NCI-H2029 (cell line): ENCODE data around the gene TMBIM4.

Experiments
- DNase-seq: peaks from one replicate; lab custom pipeline; 2025; lab: John Stamatoyannopoulos, UW

Gene TMBIM4

DNA sequence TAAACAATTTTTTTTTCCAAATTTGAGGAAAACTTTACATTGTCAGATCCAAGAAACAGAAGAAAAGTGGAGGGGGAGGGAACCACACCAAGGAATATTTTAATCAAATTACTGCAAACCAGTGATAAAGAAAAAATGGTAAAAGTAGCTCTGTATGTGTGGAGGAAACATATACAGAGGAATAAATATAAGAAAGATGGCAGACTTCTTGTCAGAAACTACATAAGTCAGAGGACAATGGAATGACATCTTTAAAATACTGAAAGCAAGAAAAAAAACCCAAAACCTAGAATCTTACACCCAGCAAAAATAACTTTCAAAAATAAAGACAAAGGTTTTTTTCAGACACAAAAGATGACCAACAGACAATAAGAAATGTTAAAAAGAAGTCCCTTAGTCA, 29.1 kb downstream of the TMBIM4 start:
- DNase-seq, result no peak

DNA sequence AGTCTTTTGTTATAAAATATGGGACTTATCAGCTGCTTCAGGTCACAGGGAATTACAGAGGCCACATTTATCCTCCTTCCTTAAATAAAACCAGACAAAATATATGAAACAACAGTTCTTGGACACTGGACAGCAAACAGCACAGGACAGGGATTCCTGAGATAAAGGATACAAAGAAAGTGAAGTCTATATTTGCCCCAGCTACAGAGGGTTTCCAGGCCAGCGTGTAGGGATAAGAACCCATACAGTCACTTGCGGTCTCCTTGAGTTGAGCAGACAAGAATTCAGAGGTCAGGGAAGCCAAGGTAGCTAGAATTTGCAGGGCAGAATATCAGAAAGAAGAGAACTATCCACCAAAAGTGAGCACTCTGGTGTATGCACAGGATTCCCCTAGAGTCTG, 30.5 kb downstream of the TMBIM4 start:
- no peak for DNase-seq

DNA sequence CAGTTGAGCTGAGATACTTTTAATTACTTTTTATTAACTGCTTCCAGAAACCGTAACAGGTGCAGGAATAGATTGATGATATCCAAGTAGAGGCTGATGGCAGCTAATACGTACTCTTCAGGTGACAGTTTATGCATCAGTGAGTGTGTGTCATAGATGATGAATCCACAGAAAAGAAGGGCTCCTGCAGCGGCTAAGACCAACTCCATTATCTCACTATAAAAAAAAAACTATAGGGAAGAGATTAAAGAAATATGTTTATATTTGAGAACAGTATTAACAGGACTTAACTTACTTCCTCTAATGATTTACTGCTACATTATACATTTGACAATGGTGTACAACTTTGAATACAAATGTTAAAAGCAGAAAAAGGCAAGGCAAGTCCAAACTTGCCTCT, 31.9 kb downstream of the TMBIM4 start:
- DNase-seq, result no peak

DNA sequence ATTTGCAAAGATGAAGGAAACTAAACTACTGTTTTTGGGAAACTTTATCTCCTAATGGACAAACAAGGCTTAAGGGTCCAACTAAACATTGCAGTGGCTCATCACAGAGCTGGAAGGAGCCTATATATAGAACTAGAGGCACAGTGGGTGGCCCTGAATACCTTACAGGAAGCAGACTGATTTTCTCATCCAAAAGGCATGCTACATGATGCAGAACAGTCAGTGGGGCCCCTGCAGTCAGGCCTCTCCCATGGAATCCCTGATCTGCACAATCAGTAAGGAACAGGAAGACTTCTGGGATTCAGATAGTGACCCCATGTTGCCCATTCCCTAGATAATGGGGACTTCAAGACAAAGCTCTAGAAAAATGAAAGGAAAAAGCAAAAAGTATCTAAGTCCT, 37.4 kb downstream of the TMBIM4 start:
- DNase-seq, result no peak

DNA sequence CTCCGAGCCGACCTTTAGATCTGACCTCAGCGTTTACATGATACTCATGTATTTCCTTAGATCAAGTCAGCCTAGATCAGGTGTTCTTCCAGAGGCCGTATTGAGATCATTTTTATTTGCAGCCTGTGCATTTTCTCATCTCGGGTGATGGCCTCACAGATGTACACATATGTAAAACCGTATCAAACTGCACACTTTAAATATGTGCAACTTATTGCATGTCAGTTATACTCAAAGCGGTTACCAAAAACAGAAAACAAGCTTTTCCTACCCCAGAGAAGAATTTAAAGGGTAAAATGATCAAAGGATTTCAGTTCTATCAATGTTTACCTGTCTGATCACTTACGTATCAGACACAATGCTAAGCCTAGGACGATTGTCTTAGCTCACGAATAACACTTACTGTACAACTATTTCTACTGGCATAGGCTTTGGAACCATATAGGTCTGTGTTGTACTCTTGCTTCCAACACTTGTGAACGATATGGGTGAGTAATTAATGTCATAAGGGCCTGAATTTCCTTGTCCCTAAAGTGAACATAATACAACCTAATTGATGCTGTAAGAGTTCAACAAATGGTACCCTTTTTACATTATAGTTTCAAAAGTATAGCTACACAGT, 38.6 kb downstream of the TMBIM4 start:
- DNase-seq, result no peak

DNA sequence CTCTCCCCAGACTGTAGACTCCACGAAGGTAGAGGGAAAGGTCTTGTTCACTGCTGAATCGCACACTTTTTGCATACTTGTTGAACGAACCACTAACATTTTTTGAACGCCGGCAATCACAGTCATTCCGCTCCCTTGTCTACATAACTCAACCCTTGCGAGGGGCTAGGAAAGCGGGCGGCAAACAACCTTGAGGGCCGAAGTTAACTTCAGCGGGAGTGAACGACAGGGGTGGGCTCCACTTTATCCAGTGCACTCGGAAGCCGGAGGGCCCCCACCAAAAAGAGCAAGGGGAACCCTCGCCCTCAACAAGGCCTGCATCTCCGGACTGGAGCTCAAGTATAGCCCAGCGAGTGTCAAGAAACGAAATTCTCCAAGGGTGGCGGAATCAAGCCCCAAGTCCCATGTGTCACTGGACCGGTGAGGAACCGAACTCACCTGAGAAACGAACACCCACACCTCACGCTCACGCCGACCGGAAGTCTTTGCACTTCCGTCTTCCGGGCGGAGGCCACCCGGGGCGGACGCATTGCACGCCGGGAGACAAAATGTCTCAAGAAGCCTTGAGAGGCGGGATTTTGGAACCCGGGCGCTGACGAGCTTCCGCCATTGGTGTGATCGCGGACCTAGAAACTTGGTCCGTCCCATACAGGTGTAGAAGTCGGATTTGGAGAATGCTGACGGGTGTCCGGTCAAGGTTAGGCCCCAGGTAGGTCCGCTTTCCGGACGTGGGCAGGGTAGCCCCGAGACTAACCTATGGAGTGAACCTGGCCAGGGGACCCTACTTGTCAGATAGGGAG, 39.3 kb downstream of the TMBIM4 start, which contains the start of gene LLPH:
Gene LLPH, minus strand, starts transcription at position 484 of the 800 bp plus-strand sequence. CDS start 1,644 bp downstream, outside the sequence.
- DNase-seq, result peak; percentile 83

DNA sequence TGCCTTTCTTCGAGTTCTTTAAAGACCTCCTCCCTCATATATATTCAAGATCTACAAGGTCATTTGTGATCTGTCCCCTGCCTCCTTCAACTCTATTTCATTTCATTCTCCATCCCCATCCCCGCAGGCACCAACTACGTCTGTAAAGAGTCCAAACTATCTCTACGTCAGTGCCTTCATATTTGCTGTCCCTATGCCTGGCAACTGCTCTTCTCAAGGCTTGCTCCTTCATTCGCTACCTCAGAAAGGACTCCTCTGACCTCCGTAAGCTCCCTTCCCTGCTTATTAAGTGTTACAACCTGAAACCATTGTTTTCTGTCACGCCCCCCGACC, 39.9 kb downstream of the TMBIM4 start:
- DNase-seq, result peak; percentile 8

DNA sequence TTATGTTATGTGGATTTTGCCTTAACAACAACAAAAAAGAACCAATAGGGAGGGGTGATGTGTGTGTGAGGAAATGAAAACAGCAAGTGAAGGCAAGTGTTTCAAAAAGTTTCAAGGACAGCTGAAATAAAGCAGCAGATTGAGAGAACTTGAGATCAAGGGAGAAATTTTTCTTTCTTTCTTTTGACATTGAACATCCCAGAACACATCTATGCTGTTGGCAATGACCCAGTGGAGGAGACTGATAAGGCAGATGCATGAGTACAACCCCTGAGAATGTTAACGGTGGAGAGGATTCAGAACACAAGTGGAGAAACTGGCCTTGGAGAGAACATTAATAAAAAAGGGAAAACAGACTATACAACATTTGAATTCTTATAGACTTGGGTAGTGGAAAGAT, 42.1 kb downstream of the TMBIM4 start:
- DNase-seq, result no peak

DNA sequence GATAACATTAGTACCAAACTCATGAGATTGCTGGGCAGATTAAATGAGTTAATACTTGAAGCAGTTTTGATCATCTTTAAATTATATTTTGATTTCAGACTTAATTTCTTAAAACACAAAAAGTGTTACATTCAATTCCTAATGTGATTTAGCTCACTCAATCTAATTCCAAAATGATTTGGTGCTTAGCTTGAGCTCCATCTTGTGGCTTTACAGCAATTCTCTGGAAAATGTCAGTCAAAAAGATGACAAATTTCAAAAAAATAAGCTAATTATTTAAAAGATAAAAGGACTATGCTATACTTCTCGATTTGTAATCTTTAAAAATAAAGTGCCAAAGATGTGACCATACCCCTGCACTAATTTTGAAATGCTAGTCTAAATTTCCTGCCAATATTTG, 49.3 kb downstream of the TMBIM4 start:
- no peak for DNase-seq

DNA sequence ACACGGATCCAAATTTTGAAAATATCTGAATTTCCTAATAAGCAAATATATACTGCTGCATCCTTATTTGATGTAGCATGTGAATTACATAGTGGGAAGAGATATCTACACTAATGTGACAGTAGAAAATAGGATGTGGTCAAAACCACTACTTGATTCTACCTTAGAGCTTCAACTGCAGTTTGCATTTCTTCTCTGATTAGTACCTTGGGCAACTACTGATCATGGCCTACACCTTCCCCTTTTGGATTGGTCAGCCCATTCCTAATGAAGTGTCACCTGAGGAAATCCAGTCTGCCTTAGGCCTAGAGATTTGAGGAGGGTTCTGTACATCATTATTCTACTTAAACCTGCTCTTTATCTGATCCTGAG, 49.9 kb downstream of the TMBIM4 start:
- DNase-seq, result no peak

DNA sequence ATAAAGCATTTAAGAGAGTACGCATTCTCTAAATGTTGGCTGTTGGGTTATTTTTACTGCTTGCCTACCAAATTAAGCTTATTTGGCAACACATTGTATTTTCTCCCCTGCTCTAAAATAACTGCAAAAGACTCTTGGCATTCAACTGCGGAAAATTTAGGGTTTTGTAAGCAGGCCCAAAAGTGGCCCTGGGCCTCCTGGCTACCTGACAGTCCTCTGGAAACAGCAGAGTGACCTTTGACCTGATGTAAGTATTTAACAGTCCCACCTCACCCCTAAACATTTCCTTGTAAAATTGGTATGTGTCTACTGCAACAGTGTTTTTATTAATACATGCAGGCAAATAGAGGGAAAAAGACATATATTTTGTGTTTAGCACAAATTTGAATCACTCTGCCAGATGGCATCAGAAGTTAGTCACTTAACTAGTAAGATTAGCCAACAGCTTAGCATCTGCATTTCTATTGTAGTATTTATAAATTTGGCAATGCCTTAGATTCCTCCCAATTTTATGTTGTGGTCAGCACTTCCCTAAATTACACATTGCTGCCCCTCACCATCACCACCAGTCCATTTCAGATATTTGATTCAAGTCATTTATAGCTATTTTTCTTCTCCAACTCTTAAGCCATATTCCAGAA, 50.4 kb downstream of the TMBIM4 start:
- no peak for DNase-seq

DNA sequence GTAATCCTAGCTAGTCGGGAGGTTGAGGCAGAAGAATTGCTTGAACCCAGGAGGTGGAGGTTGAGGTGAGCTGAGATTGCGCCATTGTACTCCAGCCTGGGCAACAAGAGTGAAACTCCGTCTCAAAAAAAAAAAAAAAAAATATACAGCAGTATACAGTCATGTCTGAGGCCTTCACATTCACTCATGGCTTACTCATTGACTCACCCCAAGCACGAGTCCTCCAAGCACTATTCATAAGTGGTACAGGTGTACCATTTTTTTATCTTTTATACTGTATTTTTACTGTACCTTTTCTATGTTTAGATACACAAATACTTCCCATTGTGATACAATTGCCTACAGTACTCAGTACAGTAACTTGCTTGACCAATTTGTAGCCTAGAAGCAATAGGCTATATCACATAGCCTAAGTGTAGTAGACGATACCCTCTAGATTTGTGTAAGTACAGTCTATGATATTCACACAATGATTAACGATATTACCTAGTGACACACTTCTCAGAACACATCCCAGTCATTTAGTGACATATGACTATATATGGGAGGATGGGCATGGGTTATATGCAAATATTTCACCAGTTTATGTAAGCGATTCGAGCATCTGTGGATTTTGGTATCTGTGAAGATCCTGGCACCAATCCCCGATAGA, 51.4 kb downstream of the TMBIM4 start:
- DNase-seq, result no peak

DNA sequence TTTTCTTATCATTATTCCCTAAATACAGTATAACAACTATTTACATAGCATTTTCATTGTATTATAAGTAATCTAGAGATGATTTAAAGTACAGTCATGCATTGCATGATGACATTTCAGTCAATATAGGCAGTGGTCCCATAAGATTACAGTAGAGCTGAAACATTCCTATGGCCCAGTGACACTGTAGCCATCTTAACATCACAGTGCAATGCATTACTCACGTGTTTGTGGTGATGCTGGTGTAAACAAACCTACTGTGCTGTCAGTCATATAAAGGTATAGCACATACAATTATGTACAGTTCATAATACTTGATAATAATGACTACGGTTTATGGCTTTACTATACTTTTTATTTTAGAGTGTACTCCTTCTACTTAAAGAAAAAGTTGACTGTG, 52.6 kb downstream of the TMBIM4 start:
- DNase-seq, result no peak

DNA sequence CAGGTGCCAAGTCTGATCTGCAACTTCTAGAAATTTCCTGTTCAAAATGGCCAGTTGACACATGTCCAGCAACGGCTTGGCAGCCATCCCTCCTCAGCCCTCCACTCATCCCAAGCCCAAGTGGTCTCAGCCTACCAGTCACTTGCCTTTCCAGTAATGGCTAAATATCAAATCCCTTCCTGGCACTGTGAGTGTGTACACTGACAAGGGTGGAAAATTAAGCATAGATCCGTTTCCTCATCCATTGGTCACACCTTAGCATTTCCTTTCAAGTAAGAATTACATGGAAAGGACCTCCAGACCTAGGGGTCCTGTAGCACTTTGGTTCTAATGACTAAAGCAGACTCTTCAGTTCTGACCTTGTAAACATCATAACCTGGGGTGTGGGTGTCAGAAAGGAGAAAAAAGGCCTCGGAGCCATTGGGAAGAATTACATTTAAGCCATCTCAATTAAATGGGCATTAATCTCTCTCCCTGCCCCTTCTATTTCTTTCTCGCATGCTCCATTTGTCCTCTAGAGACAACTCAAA, 54.7 kb downstream of the TMBIM4 start:
- peak; percentile 20 for DNase-seq

DNA sequence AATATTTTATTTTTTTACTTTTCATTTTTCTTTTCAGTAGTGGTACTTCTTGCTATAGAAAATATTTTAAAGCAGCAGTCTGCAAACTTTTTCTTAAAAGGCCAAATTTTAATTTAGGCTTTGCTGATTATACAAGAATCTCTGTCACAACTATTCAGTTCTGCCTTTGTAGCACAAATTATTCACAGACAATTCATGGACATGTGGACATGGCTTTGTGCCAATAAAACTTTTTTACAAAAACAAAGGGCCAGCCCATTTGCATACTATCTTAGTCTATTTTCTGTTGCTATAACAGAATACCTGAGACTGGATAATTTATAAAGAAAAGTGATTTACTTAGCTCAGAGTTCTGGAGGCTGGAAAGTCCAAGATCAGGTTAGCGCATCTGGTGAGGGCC, 56.3 kb downstream of the TMBIM4 start:
- no peak for DNase-seq

DNA sequence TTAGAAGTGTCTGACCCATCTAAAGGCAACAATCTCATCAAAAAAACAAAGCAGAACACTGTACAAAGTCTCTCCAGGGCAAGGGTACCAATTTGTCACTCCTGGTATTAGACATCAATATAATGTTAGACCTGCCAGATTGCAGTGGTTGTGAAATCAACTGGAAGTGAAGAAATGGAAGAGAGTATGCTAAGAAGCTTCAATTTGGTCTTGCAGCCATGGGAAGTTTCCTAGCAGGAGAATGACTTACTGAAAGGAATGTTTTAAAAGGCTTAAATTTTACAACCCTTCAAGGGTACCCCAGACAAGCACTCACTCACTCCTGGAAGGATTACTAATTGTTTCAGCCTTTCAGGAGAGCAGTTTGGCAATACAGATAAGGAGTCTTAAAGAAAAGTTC, 58.2 kb downstream of the TMBIM4 start:
- DNase-seq, result no peak

DNA sequence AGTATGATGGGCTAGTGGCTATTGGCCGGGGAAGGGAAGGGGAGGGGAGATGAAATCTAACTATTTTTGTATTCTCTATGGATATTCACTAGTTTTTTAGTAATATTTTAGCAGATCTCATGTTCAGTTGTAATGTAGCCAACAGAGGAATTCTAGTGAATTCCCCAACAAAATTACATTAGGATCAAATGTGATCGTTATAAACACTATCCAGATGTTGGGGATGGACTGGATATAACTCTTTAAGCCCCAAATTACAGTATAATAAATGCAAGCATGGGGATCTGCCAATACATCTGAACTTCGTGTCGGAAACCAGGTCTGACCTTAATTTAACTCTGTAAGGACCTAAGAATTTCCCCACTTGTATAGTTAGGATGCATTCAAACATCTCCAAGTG, 60.7 kb downstream of the TMBIM4 start:
- DNase-seq, result no peak

DNA sequence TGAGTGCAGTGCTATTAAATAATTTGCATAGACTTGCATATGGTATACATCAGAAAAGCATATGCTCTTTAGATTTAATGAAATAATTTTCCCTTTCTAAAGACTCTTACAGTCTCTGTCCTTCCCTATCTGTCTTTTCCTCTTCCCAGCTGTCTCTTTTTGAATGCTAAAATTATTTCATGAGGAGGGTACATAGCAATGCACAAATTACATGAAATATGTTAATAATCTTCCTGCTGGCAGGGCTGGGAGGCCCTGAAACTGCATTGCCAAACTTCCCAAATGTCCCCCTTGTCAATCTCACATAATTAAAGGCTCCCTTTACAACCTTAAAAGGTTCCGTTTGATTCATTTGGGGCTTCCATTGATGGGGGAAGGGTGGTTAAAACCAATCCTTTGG, 61.4 kb downstream of the TMBIM4 start:
- DNase-seq, result no peak

DNA sequence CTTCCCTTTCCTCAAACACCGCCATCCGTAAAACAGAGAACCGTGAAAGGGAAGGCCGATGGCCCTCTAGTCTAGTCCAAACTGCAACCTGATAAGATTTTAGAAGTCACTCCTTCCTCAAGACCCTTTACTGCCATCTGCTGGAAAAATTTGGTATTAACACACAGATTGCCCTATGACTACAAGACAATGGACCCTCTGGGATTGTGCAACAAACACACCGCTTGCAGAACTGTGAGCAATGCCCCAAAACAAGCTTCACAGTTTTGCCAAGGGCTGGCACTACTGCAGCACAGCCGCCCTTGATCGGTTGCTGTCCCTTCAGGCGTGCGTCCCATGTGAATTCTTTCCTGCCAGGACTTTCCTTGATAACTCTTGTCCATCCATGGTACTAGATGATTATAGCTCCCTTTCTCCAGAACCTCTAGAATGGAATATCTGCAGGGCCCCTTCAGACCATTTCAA, 62.3 kb downstream of the TMBIM4 start:
- DNase-seq, result peak; percentile 85

DNA sequence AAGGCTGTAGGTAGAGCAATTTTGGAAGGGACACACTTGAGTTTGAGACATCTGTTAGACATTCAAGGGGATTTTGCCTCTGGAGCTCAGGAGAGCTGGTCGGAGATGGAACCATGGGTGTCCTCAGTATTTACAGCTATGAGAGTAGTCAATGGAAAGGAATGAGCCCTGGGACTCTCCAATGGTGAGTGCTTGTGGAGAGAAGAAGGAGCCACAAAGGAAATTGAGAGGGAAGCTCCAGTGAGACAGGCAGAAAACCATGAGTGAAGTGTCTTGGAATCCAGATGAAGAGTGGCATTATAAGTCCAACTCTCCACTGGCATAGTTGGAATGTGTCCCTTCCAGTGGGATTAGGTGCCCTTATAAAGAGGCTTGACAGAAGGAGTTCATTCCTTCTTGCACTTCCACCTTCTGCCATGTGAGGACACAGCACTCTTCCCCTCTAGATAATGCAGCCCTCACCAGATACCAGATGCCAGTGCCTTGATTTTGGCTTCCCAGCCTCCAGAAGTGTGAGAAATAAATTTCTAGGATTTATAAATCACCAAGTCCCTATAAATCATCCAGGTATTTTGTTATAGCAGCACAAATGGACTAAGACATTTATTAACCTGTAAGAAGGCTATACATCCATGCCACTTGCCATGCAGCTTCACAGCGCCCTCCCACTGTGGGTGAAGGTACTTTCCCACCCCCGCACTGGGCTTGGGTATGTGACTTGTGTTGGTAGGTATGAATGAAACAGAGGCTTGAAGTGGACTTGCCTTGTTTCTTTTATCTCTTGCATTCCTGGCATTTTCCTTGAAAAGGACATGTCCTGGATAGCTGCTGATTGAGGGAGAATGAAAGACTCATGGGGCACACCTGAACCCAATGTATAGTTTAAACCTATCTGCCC, 66.5 kb downstream of the TMBIM4 start:
- DNase-seq, result no peak

DNA sequence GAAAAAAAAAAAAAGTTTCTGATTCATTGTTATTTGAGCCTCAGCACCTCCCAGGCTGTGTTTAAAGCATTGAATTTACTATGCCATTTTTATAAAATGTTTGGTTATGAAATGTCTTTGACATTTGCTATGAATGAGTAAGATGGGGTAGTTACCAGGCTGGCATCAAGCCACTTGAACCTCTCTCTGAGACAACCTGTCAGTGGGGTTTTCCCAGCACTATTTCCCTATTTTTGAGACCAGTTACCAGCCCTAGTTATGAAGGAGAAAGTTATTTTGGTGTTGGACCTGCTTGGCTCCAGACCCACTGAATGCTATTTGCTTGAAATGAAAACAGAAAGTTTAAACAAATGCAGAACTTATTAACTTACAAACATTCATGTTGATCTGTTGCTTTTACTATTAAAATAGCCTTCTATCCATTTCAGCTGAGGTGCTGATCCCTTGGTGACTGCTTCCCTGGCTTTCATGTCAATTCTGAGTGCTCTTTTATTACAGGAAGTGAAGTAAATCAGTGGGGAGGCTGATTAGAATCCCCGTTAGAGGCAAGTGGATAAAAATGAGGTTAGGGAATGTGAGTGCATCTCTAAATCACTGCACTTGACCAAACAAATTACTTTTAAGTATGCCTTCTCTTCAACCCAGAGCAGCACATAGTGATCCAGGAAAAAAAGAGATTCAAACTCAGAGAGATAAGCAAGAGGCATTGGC, 77.1 kb downstream of the TMBIM4 start:
- no peak for DNase-seq
